ENCODE results near the gene HDAC4. TPM values are rescaled to one million over a fixed set of nuclear protein-coding genes. Genes with fewer than 3 reads are reported as not detected.

HDAC4 gene
- total and polyA plus RNA-seq, 2 of the 8 experiments (the other 6 are each of a cell fraction or from before 2014, with no cell fraction given): 15.4 to 31.5 TPM

DNA sequence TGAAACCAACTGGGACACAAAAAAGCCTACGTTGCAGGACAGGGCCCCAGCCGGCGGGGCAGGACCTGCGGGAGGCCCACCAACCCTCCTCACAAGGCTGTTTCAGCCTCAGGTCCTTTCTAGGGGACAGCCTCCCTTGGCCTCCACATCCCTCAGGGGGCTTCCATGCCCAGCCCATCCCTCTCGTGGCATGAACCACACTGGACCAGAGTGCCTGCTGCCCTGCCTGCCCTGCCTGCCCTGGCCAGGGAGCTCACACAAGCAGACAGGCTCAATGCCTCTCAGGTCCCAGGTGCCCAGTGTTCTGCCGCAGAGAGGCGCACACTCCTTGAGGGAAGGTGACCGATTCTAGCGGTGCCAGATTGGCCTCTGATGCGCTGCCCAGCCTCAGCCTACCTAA is 57.4 kb downstream of the HDAC4 start:
- 97% methylated on average over 10 of the region's 10 CpGs; no CpG with 5 or more reads in 1 of the 2 experiments for WGBS, 2 experiments (ENCODE audit: extremely low coverage in 1 of 2, insufficient coverage in 1 of 2, insufficient read length in 1 of 2, insufficient replicate concordance in 2 of 2, low coverage in 1 of 2, low lambda C conversion rate in 2 of 2, missing lambda C conversion rate in 1 of 2)
- H3K27me3 ChIP-seq (replicated peaks in 1 of 4; ENCODE audit: control insufficient read depth in 3 of 4, extremely low read depth in 1 of 4, insufficient read depth in 3 of 4, low read length in 3 of 4): no peaks in the 10 kb centered on the region
- CTCF ChIA-PET (ENCODE audit: partially characterized antibody): interaction anchor here (0.7 to 1.0 kb wide), 2 partner anchors 16 to 48 kb away, joined by 3 read pairs; no protein-coding TSS in a partner anchor
- H3K18ac ChIP-seq (ENCODE audit: extremely low read depth, low read length): no peak overlapping the region
- no peak overlapping the region for H2BK20ac ChIP-seq (ENCODE audit: low read length)
- no peak overlapping the region for H3K14ac ChIP-seq (ENCODE audit: insufficient read length)
- no peak overlapping the region for H4K8ac ChIP-seq (ENCODE audit: extremely low read depth, insufficient read depth, low read length)
- H3K23ac ChIP-seq (ENCODE audit: insufficient read length): no peak overlapping the region
- peaks cover 37% of the 10 kb centered on the region for H3K79me1 ChIP-seq (ENCODE audit: low read depth, low read length)
- no peak overlapping the region for H3K4me3 ChIP-seq (ENCODE audit: extremely low read depth in 1 of 4, insufficient read depth in 2 of 4, low read depth in 3 of 4, low read length in 4 of 4)
- no peak overlapping the region for H2AFZ ChIP-seq (ENCODE audit: low read length)
- peaks cover 16% of the 10 kb centered on the region; the same call in 1 of the 2 replicates for H3K23me2 ChIP-seq (ENCODE audit: low read depth, low read length)
- POLR2A ChIA-PET (ENCODE audit: partially characterized antibody): no interaction called here
- no peaks in the 10 kb centered on the region for H3K9me3 ChIP-seq (ENCODE audit: insufficient read depth in 2 of 2, low read depth in 1 of 2, low read length in 1 of 2)
- FAIRE-seq (no peak), DNase-seq (ENCODE audit: low read depth in 1 of 2, low spot score in 2 of 2) (no peak)
- H2BK5ac ChIP-seq (ENCODE audit: low read depth, low read length): no peak overlapping the region; the same call in 1 of the 2 replicates
- no peak overlapping the region for H3K4ac ChIP-seq (replicated peaks; ENCODE audit: insufficient read length, low read depth, low read length)
- H2BK120ac ChIP-seq (replicated peaks; ENCODE audit: low read depth, low read length): no peak overlapping the region
- no peak overlapping the region for H2BK12ac ChIP-seq (ENCODE audit: low read depth, low read length)
- H3K27ac ChIP-seq (ENCODE audit: low read depth, low read length): no peak overlapping the region
- no peaks in the 10 kb centered on the region; a peak in 1 of 8 replicates for H3K36me3 ChIP-seq (ENCODE audit: control insufficient read depth in 2 of 4, insufficient read depth in 4 of 4, low read length in 3 of 4)
- no peak overlapping the region for H2BK15ac ChIP-seq (ENCODE audit: low read length)
- H3K56ac ChIP-seq (replicated peaks; ENCODE audit: insufficient read length, low read depth, low read length): no peak overlapping the region
- peaks cover 19 to 39% of the 10 kb centered on the region in 2 experiments for H4K20me1 ChIP-seq (replicated peaks in 1 of 2; ENCODE audit: control insufficient read depth in 1 of 2, insufficient read depth in 2 of 2, low read length in 2 of 2)
- peaks cover 0 to 3% (median under 1%) of the 10 kb centered on the region in 4 experiments; a peak in 3 of 7 replicates for H3K4me1 ChIP-seq (replicated peaks in 1 of 4; ENCODE audit: control insufficient read depth in 3 of 4, insufficient read depth in 4 of 4, low read length in 3 of 4)
- no peak overlapping the region; a peak in 1 of 7 replicates for H3K9ac ChIP-seq (replicated peaks in 1 of 4; ENCODE audit: extremely low read depth in 1 of 4, low read depth in 3 of 4, low read length in 3 of 4)
- no peak overlapping the region; the same call in 1 of the 2 replicates for H2AK5ac ChIP-seq (ENCODE audit: low read depth, low read length)
- H4K91ac ChIP-seq (replicated peaks; ENCODE audit: insufficient read length, low read length): no peak overlapping the region
- H3K4me2 ChIP-seq (ENCODE audit: insufficient read depth in 1 of 2, low read depth in 2 of 2, low read length in 2 of 2): no peak overlapping the region
- H3K79me2 ChIP-seq (ENCODE audit: control insufficient read depth in 1 of 2, insufficient read depth in 2 of 2, low read length in 2 of 2): peaks cover 21 to 95% of the 10 kb centered on the region in 2 experiments
- H4K5ac ChIP-seq (ENCODE audit: insufficient read length, low read depth, low read length): no peak overlapping the region
- TF ChIP-seq, protein P1, sequence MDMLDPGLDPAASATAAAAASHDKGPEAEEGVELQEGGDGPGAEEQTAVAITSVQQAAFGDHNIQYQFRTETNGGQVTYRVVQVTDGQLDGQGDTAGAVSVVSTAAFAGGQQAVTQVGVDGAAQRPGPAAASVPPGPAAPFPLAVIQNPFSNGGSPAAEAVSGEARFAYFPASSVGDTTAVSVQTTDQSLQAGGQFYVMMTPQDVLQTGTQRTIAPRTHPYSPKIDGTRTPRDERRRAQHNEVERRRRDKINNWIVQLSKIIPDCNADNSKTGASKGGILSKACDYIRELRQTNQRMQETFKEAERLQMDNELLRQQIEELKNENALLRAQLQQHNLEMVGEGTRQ (IDR thresholded peaks at IDR 0.05; ENCODE audit: low read length): no peak
- TF ChIP-seq BCL11A (IDR thresholded peaks at IDR 0.05; ENCODE audit: low read depth in 2 of 2, low read length in 2 of 2): no peak
- TF ChIP-seq ZNF274 (IDR thresholded peaks at IDR 0.05; ENCODE audit: borderline replicate concordance, extremely low read depth, low read length): no peak
- no peak for TF ChIP-seq CBX5 (IDR thresholded peaks at IDR 0.05; ENCODE audit: low read depth, low read length)
- TF ChIP-seq JUND (IDR thresholded peaks at IDR 0.05; ENCODE audit: low read length): no peak
- TF ChIP-seq EZH2 (IDR thresholded peaks at IDR 0.05; ENCODE audit: low read depth, low read length, severe bottlenecking): no peak
- TF ChIP-seq CHD2 (IDR thresholded peaks at IDR 0.05; ENCODE audit: low read length): no peak
- no peak for TF ChIP-seq TCF12 (IDR thresholded peaks at IDR 0.05; ENCODE audit: low read depth, low read length)

Data from H1 (cell line).